Chondrocyte (in vitro differentiated cells): ENCODE data around the gene C2CD4B. TPM values are rescaled to one million over a fixed set of nuclear protein-coding genes. Genes with fewer than 3 reads are reported as not detected.

ENCODE experiments used
- DNase-seq: peaks from one replicate; pipeline ENCODE4 v3.0.0; 2021; ENCODE audit warnings: mixed read lengths, low spot score
- H3K27ac Mint-ChIP-seq: one replicate; pipeline ENCODE4 v1.8.0; 2021; ENCODE audit warnings: mild to moderate bottlenecking, moderate library complexity, mixed read lengths; ENCODE audit not compliant: unreplicated experiment
- H3K27me3 Mint-ChIP-seq: 2 replicates; pipeline ENCODE4 v1.8.0; 2021; ENCODE audit warnings: low read depth, mixed read lengths
- H3K36me3 Mint-ChIP-seq: 2 replicates; pipeline ENCODE4 v1.8.0; 2021; ENCODE audit warnings: low read depth, mixed read lengths
- H3K4me1 Mint-ChIP-seq: 2 replicates; pipeline ENCODE4 v1.8.0; 2021; ENCODE audit warnings: low read depth, mild to moderate bottlenecking, mixed read lengths
- H3K4me3 Mint-ChIP-seq: one replicate; pipeline ENCODE4 v1.8.0; 2021; ENCODE audit warnings: mild to moderate bottlenecking, moderate library complexity, mixed read lengths; ENCODE audit not compliant: unreplicated experiment
- H3K9me3 Mint-ChIP-seq: 2 replicates; pipeline ENCODE4 v1.8.0; 2021; ENCODE audit warnings: low read depth, mixed read lengths
- CTCF ChIP-seq: fragments of 200-600 bp; sonication (generic); IDR thresholded peaks from 2 replicates; pipeline ENCODE4 v1.5.0; 2021; ENCODE audit warnings: antibody characterized with exemption, mild to moderate bottlenecking, moderate library complexity
- total RNA-seq: library from RNA; stranded (reverse); gene quantifications from 3 replicates; pipeline ENCODE4 v1.2.1, GENCODE V29; 2021

Gene C2CD4B
- total RNA-seq, 1 donor from 2014 or later = 0.17 TPM

- no peak for TF ChIP-seq CTCF
- Mint-ChIP-seq H3K36me3 (no peaks in the 10 kb centered on the region), H3K4me1 (no peaks in the 10 kb centered on the region), H3K27me3 (peaks cover 13% of the 10 kb centered on the region), H3K27ac (no peak overlapping the region), H3K4me3 (no peak overlapping the region), H3K9me3 (no peaks in the 10 kb centered on the region)
- no peak for DNase-seq
Observed at GRCh38 chr15:62171882-62172281, 6.8 kb upstream of the C2CD4B start.

GRCh38 chr15:62165793-62166375 is 799 bp upstream of the C2CD4B start:
- Mint-ChIP-seq H3K27ac (peak overlapping the region; percentile 15), H3K36me3 (no peaks in the 10 kb centered on the region), H3K4me3 (peak overlapping the region; percentile 41), H3K9me3 (no peaks in the 10 kb centered on the region), H3K27me3 (peaks cover 39% of the 10 kb centered on the region), H3K4me1 (peaks cover 16% of the 10 kb centered on the region)
- no peak for TF ChIP-seq CTCF
- DNase-seq = no peak

- H3K4me3 Mint-ChIP-seq = peak overlapping the region; percentile 57
- no peak overlapping the region for H3K27ac Mint-ChIP-seq
- no peak for DNase-seq
- H3K9me3 Mint-ChIP-seq = peaks cover 2% of the 10 kb centered on the region
- peaks cover 16% of the 10 kb centered on the region for H3K4me1 Mint-ChIP-seq
- TF ChIP-seq CTCF = no peak
- no peaks in the 10 kb centered on the region for H3K36me3 Mint-ChIP-seq
- peaks cover 48% of the 10 kb centered on the region for H3K27me3 Mint-ChIP-seq
Observed at GRCh38 chr15:62164396-62165103, 535 bp downstream of the C2CD4B start.

- TF ChIP-seq CTCF = no peak
- DNase-seq = no peak
- H3K4me1 Mint-ChIP-seq = peaks cover 16% of the 10 kb centered on the region
- H3K27me3 Mint-ChIP-seq = peaks cover 52% of the 10 kb centered on the region
- peaks cover 5% of the 10 kb centered on the region for H3K9me3 Mint-ChIP-seq
- no peak overlapping the region for H3K4me3 Mint-ChIP-seq
- no peak overlapping the region for H3K27ac Mint-ChIP-seq
- peaks cover 3% of the 10 kb centered on the region for H3K36me3 Mint-ChIP-seq
Observed at GRCh38 chr15:62164014-62164395, 1.1 kb downstream of the C2CD4B start.

- peaks cover 10% of the 10 kb centered on the region for H3K9me3 Mint-ChIP-seq
- H3K27ac Mint-ChIP-seq = no peak overlapping the region
Observed at GRCh38 chr15:62163397-62164013, 1.6 kb downstream of the C2CD4B start.

More at GRCh38 chr15:62163397-62164013, 1.6 kb downstream of the C2CD4B start:
- no peak overlapping the region for H3K4me3 Mint-ChIP-seq
- H3K27me3 Mint-ChIP-seq = peaks cover 55% of the 10 kb centered on the region
- H3K4me1 Mint-ChIP-seq = peaks cover 16% of the 10 kb centered on the region
- H3K36me3 Mint-ChIP-seq = peaks cover 3% of the 10 kb centered on the region
- DNase-seq = no peak
- no peak for TF ChIP-seq CTCF
